Colonic mucosa (tissue), 4 donors: ENCODE results near the gene SYNE1. TPM values are rescaled to one million over a fixed set of nuclear protein-coding genes. Genes with fewer than 3 reads are reported as not detected.

Experiments used
- DNase-seq: peaks from one replicate; pipeline ENCODE4 v3.0.0-alpha.2; 2020
- H3K27ac ChIP-seq: fragments of 200-600 bp; one replicate; pipeline ENCODE4 v1.8.0; 2021
- H3K27me3 ChIP-seq: fragments of 200-600 bp; one replicate; pipeline ENCODE4 v1.8.0; 2021
- H3K36me3 ChIP-seq: fragments of 200-600 bp; one replicate; pipeline ENCODE4 v1.8.0; 2021
- H3K4me1 ChIP-seq: fragments of 200-600 bp; one replicate; pipeline ENCODE4 v1.8.0; 2021; ENCODE audit warnings: mild to moderate bottlenecking
- H3K4me3 ChIP-seq: fragments of 200-600 bp; one replicate; pipeline ENCODE4 v1.8.0; 2021
- H3K9ac ChIP-seq, 2 donors: one replicate each; pipeline ENCODE4 v1.7.0; 2013; ENCODE audit warnings: control low read depth in 2 of 2, low read depth in 2 of 2, low read length in 2 of 2
- H3K9me3 ChIP-seq: fragments of 200-600 bp; one replicate; pipeline ENCODE4 v1.8.0; 2021
- CTCF ChIP-seq: fragments of 200-600 bp; IDR thresholded peaks from one replicate; pipeline ENCODE4 v1.8.0; 2022; ENCODE audit warnings: antibody characterized with exemption, mild to moderate bottlenecking
- intact Hi-C: fragments of 100-400 bp; cut with DNase I; formaldehyde crosslinking; loops from one replicate; pipeline ENCODE4 v1.14.1; 2022
- total RNA-seq, 2 donors: library from RNA; stranded (reverse); fragmentation: NEBNext Ultra II Directional in 1 of 2; extraction: Animal tissue kit (Norgen Biotek cat#: 25700) in 1 of 2; gene quantifications; one replicate each; pipeline ENCODE4 v1.2.1, GENCODE V29; 2021
- donor health status: healthy.
- donor health status: DM: no; HTN: no; CAD: no.
- donor health status: DM: no; HTN: no; CAD: no.

SYNE1 gene
- total RNA-seq, 2 donors from 2014 or later = 11.6 to 23.7 TPM

- TF ChIP-seq CTCF = no peak
- no peak overlapping the region for H3K4me3 ChIP-seq
Measured at GRCh38 chr6:152154559-152155356, 482.4 kb downstream of the SYNE1 start.

GRCh38 chr6:152151920-152152319 is 485.2 kb downstream of the SYNE1 start:
- Histone ChIP-seq H3K4me3 (no peak overlapping the region), H3K4me1 (no peaks in the 10 kb centered on the region), H3K9ac (no peak overlapping the region), H3K27ac (no peak overlapping the region), H3K27me3 (no peaks in the 10 kb centered on the region), H3K9me3 (no peaks in the 10 kb centered on the region), H3K36me3 (peaks cover 6% of the 10 kb centered on the region)
- intact Hi-C loops = no loop called here
- TF ChIP-seq CTCF = no peak
- DNase-seq = no peak

More at GRCh38 chr6:152154559-152155356, 482.4 kb downstream of the SYNE1 start:
- no peaks in the 10 kb centered on the region for H3K4me1 ChIP-seq
- H3K9ac ChIP-seq = no peak overlapping the region
- no peaks in the 10 kb centered on the region for H3K36me3 ChIP-seq
- no peak overlapping the region for H3K27ac ChIP-seq
- H3K9me3 ChIP-seq = no peaks in the 10 kb centered on the region
- intact Hi-C loops = no loop called here
- DNase-seq = no peak
- H3K27me3 ChIP-seq = no peaks in the 10 kb centered on the region

GRCh38 chr6:152150196-152150595 is 487.0 kb downstream of the SYNE1 start:
- H3K4me1 ChIP-seq = no peaks in the 10 kb centered on the region
- DNase-seq = no peak
- H3K27me3 ChIP-seq = no peaks in the 10 kb centered on the region
- intact Hi-C loops = no loop called here
- no peak overlapping the region for H3K4me3 ChIP-seq
- H3K27ac ChIP-seq = no peak overlapping the region
- no peak overlapping the region for H3K9ac ChIP-seq
- TF ChIP-seq CTCF = no peak
- H3K9me3 ChIP-seq = no peaks in the 10 kb centered on the region
- H3K36me3 ChIP-seq = peaks cover 6% of the 10 kb centered on the region

GRCh38 chr6:152148412-152148811 is 488.8 kb downstream of the SYNE1 start:
- DNase-seq = no peak
- H3K27me3 ChIP-seq = no peaks in the 10 kb centered on the region
- no peaks in the 10 kb centered on the region for H3K4me1 ChIP-seq
- intact Hi-C loops = no loop called here
- peaks cover 6% of the 10 kb centered on the region for H3K36me3 ChIP-seq
- H3K9ac ChIP-seq = no peak overlapping the region
- H3K9me3 ChIP-seq = no peaks in the 10 kb centered on the region
- no peak overlapping the region for H3K27ac ChIP-seq
- no peak for TF ChIP-seq CTCF
- H3K4me3 ChIP-seq = no peak overlapping the region

GRCh38 chr6:152147269-152147668 is 489.9 kb downstream of the SYNE1 start:
- Histone ChIP-seq H3K27ac (no peak overlapping the region), H3K9ac (no peak overlapping the region), H3K36me3 (peaks cover 6% of the 10 kb centered on the region), H3K4me1 (no peaks in the 10 kb centered on the region), H3K27me3 (no peaks in the 10 kb centered on the region), H3K9me3 (no peaks in the 10 kb centered on the region), H3K4me3 (no peak overlapping the region)
- no peak for DNase-seq
- intact Hi-C loops = no loop called here
- TF ChIP-seq CTCF = no peak
